Stimulated activated CD4-positive, alpha-beta T cell treated with anti-CD3 and anti-CD28 coated beads, Interleukin-1b, Interleukin-23, amount 100 ng/mL, for 1 hour (primary cell): ENCODE data around the gene PKNOX2.

ENCODE experiments used
- DNase-seq, 2 donors: peaks; one replicate each; pipeline ENCODE4 v3.0.0-alpha.2; 2020; ENCODE audit warnings: low read depth in 2 of 2

Gene PKNOX2

DNA sequence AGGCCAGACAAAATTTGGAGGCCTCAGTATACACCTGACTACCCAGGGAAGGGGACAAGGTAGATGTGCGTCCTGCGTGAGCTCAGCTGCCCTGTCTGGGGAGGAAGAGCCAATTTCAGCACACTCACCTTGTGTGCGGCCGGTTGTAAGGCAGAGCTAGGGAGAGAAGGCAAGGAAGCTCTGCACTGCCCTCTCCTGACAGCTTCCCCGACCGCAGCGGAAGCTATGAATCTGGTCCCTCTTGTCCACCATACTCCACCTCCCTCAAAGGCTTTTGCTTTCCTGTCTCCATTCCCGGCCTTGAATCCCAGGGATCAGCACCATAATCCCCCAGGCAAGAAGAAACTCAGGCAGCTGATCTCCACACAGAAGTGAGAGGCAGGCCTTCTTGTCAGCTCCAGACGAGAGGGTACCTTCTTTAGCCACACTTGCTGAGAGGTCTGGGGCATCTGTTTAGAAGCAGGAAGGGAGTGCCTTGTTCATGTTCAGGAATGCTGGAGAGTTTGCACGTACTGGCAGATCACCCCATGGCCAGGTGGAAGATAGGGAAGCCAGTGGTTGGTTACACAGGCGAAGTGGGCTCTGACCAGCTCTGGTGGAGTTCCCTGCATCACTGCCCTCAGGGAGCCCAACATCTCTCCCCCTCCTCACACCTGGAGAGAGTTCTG, 269.0 kb downstream of the PKNOX2 start:
- no peak for DNase-seq

DNA sequence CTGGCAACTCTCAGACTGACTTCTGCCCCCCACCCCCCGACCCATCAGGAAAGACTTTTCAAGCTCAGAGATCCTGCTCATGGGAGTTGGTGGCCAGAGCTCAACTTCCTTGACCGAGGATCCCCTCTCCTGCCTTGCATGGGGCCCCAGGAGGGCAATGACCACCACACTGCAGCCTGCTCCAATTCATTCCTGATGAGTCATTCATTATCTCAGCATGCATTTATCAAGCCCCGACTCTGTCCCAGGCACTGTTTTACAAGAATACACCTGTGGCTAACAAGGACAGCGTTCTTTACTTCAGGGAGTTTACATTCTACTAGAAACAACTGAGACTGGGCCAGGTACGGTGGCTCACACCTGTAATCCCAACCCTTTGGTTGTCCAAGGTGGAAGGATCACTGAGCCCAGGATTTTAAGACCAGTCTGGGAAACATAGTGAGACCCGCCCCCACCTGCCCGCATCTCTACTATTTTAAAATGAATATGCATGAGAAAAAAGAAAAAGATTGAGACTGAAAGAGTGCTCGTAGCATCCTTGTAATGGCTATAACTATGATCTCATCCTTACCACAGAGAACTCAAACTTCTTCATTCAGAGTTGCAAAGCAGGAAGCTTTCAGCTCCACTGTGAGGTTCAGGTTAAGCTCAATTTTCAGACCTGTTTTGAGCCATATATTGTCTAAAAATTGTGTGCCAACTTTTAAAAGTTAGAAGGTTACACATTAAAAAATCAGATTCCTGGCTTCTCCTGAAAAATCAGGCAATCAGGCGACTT, 271.1 kb downstream of the PKNOX2 start:
- no peak for DNase-seq

DNA sequence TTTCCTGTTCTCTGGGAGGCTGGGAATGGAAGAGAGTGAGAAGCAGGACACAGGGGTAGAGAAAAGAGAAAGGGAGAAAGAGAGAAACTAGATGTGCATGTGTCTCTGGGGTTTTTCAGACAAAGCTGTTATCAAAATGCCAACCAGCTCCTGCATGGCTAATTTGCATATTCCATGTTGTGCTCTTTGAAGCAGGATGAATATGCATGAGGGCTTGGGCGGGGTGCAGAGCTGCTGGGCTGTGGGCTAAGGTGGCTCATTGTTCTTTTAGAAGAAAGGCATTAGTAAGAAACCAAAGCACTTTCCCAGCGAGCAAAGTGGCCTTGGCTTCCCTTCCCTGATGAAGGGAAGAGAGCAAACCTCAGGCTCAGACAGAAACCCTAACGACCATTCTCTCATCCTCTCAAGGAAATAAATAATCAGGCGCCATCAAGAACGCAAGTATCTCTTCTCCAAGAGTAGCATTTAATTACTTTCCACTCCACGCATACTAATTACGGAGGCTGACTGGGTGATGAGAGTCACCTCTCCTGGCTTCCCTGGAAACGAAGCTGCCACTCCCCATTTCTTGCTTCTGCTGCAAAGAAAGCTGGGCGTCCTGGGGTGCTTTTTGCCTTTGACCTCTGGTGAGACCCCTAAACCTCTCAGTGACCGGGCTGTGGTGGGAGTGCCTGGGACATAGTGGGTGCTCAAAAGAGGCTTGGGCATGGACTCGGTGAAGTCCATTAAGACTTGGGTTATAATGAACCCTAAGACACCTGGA, 277.3 kb downstream of the PKNOX2 start:
- no peak for DNase-seq

DNA sequence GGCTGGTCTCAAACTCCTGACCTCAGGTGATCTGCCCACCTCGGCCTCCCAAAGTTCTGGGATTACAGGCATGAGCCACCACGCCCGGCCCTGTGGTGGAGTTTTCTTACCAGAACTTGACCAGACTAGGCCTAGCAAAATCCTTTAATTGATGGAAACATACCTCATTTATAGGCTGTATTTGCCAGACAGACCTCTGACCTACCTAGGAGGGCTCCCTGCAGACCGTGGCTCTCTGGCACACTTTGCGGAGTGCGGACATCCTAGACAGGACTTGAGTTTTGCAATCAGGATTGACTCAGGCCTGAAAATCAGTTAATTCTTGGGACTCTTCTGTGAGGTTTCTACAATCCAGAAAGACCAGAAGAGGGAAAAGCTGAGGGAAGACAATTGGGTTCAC, 278.4 kb downstream of the PKNOX2 start:
- DNase-seq: no peak

DNA sequence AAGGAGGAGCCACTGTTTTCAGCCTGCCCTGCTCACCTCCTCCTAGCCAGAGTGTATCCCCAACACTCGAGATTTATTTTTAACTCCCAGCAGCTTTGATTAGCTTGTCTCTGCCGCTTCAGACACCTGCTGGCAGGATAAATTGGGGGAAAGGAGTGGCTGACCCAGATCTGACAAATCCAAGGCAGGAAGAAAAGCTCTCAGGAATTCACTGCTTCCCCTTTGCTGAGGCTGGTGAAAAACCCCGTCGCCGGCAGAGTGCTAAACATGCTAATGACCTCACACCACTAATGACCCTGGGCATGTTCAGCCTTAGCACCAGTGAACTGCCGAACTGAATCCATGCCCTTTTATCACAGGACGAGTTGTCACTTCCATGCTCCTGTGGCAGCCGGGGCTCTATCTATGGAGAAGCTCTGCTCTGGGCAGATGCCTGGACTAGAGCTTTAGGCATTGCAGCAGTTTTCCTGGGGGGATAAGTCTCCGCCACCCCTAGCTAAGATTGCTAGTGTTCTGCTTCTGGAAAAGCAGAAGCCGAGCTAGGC, 279.3 kb downstream of the PKNOX2 start:
- no peak for DNase-seq

DNA sequence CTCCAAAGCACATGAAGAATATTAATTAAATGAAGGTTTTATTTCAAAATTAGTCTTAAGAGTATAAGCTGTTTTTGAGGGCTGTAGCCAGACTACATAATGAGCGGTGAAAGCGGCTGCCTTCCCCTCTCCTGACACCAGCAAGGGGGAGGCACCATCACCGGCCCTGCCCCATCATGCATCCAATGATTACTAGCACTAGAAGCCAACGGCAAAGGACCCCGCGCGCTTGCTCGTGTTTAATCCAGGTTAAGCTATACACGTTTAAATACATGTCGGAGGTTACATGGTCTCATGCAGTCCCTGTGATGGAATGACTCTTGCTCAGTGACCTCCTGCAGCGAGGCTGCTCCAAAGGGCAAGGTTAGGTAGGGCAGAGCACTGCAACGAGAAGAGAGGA, 281.2 kb downstream of the PKNOX2 start:
- DNase-seq: no peak

DNA sequence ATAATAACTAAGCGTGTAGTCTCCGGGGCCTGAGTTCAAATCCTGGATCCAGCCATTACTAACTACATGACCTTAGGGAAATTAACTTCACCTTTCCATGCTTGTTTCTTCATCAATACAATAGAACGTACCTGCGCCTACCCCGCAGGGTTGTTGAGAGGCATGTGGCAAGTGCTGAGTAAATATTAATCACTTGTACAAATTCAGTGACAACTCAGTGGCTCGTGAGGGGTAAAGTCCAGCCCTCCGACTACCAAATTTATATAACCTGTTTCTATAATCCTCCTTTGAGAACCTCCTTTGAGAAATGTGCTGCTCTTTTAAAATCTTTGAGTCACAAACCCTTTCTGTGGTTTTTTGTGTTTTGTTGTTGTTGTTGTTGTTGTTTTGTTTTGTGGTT, 281.7 kb downstream of the PKNOX2 start:
- DNase-seq: no peak

DNA sequence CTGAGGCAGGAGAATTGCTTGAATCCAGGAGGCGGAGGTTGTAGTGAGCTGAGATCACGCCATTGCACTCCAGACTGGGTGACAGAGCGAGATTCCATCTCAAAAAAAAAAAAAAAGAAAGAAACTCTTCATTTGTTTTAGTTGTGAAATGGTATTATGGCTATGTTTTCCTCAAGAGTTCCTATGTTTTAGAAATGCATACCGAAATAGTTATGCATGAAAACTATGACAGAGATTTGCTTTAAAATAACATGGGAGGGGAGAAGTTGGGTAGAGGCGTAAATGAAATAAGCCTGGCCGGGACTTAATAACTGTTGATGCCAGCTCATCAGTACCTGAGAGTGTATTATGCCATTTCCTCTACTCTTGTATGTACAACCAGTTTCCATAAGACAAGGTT, 283.2 kb downstream of the PKNOX2 start:
- DNase-seq: no peak

DNA sequence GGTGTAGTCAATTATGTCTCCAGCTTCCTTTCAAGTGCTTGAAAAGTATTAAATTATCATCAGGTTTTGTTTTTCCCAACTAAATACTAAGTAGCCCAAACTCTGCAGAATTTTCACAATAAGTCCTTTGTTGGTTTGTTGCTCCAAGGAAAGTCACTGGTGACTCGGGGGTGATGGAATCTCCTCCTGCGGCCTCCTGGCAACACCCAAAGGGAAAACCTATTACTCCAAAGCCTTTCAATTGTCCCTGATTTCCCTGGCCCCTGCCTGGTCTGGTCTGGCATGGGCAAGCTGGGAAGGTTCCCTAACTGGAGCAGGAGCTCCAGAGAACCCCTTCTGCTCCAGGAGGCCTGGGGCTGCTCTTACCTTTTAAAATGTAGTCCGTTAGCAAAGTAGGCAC, 283.6 kb downstream of the PKNOX2 start:
- no peak for DNase-seq

DNA sequence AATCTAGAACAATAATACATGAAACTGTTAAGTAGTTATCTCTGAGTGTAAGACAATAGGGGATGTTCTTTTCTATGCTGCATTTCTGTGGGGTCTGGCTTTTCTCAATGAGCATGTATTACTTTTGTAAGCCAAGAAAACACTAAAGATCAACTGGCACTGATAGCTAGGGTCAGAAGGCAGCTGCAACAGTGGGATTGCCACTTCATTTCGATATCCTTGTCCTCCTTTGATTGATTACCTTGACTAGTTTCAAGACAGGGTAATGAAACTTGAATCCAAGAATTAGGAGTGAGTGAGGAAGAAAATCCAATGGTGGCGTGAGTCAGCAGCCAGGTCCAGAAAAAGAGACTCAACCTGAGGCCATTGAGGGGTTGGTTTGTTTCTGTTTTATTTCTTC, 285.0 kb downstream of the PKNOX2 start:
- no peak for DNase-seq

DNA sequence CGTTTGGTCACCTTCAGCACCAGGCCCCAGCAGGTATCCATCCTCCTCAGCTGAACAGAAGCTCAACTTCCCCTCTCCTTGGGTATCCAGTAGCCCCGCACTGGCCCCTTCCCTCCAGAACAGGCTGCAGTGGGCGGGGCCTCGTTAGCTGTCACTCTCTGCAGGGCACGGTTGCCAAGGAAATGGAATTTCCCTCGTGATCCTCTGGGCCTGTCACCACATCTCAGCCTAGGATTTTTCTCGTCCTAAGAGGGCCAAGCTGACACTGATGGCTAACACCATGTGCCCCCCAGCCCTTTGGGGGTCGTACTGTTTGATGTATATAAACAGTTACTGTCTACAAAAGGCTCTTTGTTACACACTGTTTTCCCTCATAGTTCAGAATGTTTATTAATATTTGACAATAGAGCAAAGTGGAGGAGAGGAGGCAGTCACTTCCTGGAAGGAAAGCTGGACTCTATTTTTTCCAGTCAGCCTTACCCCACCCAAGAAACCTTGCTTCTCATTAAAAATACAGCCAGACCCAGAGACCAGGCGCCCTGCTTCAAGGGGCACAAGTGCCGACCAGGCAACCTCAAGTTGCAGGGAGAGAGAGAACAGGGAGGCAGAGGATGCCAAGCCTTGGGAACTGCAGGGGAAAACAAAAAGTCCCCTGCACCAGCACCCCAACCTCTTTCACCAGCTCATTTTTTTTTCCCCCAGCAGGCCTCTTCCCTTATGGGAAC, 287.0 kb downstream of the PKNOX2 start:
- DNase-seq: no peak

DNA sequence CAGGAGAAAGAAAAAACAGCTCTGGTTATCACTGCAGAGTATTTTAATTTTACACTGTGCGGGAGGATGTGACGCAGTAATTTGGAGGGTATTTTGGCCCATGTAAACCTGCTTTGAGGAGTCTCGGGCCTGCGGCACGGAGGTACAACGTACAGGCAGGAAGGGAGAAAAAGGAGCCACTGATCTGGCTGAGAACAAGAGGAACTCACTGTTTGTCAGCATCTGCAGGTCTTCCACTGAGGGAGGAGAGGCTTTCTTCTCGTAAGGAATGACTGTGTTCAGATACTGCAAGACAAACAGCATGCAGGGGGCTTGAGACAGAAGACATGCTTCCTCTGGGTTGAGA, 287.5 kb downstream of the PKNOX2 start:
- DNase-seq: no peak

DNA sequence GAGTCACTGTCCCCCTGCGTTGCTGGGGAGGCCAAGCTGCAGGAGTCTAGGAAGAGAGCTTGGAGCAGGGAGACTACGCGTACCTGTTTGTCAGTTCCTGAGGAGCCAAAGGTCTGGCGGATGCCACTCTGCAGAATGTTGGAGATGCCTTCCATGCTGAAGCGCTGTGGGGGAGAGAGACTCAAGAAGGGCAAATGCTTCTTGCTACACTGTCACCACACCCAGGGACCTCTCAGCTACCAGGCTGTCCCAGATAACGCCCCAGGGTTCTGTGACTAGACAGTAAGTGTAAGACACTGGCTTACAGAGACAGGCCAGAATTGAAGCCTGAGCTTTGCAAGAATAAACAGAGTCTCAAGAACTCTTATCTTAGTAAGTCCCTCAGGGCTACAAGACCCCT, 289.5 kb downstream of the PKNOX2 start:
- DNase-seq: no peak

DNA sequence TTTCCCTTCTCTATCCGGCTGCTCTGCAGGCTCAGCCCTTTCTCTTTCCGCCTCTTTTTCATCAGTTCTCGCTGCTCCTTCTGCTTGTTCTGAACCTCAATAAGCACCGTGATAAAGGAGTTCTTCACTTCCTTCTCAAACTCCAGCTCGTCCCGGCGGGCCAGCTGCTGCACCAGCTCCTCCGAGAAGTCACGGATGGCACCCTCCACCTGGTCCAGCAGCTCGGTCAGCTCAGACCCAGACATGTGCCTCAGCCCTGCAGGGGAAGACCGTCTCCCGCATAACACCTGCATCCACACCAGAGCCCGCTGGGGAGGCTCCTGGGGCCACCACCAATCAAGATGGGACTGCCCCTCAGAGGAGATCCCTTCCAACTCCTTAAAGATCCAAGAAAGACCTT, 291.3 kb downstream of the PKNOX2 start:
- DNase-seq: no peak

DNA sequence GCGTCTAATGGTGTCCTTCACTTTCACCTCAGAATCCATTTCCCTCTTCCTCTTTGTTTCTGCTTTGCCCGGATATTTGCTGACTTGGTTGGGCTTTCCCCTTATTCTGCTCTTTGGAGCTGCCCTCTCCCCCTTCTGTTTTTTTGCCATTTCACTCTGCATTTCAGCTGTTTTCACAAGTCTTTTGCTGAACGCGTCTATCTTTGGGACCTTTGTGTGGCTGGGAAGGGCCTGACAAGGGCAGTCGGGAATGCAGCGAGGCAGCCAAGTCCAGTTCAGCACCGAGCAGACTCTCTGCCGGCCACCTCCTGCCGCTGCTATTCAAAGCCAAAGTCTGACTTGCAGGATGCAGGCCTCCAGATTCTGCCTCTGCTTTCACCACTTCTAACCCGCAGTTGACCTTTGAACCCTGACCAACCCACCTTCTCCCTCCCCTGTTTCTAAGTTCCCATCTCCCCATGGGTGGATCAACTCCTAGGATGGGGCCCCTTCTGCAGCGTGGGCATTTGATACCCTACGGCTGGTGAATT, 293.3 kb downstream of the PKNOX2 start:
- DNase-seq: no peak

DNA sequence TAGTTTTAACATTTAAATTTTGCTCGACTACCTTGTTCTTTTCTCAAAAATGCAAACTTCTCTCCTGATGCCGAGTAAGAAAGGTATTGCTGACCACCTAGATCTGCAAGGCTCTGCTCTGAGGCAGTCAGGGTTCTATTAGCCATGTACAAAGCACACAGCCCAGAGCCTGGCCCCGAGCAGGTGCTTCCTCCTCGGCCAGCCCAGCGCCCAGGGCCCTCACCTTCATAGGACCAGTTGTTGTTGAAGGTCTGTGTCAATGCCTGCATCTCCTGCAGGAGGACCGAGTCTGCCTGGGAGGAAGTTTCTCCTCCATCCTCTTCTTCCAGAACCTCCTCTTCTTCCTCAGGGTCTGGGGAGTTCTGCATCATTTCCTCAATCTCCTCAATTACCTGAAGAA, 295.7 kb downstream of the PKNOX2 start:
- DNase-seq: no peak

DNA sequence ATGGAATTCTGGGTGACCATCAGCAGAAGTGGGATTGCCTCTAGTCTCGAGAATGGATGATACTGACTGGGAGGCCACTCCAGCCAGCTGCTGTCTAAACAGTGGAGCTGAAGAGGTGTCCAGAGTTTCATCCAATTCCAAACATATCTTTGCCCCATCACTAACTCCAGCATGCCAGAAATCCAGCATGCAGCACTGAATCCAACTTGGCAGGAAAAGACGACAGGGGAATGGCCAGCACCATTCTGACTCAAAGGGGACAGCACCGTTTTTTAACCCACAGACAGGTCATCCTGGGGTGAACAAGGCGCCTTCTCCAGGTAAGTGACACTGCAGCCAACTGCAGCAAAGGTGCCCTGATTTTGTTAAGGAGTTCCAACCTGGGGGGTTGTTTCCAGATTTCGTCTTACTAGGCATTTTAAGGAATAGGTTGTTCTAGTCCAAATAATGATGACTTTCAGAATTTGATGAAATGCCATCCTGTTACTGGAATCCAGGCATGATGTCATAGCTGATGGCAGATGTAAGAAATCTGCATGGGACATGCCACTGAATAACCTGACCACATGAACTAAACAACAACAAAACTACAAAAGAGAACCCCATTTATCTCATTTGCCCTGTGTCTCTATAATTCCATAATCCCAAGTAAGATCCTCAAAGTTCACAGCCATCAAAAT, 299.2 kb downstream of the PKNOX2 start:
- no peak for DNase-seq

DNA sequence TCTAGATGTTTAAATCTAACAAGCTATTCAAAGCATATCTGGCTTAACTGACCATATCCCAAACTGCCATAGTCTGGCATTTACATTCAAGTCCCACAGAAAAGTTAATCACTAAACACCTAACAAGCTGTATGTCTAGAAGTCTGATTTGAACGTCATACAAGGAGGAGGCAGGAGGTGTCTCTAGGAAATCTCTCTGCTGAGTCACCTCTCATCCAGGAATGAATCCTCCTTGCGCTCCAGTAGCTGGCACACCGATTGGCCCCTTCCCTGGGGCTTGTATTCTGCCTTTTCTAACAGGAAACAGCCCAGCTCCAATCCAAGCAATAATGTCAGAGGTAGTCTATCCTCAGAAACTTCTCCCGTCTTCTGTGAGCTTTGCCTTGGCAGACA, 299.7 kb downstream of the PKNOX2 start:
- DNase-seq: no peak

DNA sequence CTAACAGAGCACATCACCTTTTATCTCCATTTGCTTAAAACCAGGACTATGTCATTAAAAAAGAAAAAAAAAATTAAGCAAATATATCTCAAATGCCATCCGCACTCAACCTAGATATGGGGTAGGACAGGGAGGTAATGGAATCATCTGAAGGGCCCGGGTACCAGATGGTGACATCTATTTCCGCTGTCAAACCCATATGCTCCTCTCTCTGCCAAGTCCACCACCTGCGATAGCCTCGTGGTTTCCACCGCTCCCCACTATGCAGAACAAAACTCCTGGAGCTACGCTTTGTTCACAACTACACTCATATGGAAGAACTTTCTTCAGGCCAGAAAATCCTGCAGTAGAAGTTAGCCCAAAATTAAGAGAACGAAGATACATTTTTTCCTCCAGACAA, 300.1 kb downstream of the PKNOX2 start:
- no peak for DNase-seq

DNA sequence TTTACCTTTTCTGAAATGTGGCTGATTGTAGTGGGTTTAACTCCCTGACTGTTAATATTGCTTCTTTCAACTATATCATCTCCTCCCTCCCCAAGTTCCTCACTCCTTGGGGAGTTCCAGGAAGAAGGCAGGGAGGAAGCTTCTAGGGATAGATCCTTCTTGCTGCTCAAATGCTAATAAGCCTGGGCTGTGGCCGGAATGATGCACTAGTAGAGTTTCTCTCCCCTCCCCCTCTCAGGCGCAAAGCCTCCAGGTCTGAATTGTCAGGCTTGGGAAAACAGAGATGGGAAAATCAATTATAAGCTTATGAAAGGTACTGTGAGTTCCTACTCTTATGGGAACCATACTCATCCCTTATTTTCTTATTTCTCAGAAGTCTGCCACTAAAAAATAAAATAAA, 300.7 kb downstream of the PKNOX2 start:
- DNase-seq: no peak

DNA sequence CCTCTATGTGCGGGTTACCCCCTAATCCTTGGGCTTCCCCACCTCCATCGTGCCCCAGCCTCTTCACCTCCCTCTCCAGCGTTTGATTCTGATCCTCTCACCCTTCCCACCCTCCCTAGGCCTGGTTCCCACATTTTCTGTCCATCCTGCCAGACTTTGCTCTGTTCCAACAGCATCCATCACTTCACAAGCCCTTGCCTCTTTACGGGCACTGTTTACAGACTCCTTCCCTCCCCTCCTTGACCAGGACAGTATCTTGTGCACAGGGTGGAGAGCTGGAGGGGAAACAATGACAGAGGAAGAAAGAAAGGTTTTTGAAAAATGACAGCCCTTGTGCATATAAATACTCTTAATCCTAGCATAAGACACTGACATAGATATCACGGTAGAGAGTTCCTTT, 301.1 kb downstream of the PKNOX2 start:
- DNase-seq: no peak
